ENCODE measurements around the gene DPYD.

DNA sequence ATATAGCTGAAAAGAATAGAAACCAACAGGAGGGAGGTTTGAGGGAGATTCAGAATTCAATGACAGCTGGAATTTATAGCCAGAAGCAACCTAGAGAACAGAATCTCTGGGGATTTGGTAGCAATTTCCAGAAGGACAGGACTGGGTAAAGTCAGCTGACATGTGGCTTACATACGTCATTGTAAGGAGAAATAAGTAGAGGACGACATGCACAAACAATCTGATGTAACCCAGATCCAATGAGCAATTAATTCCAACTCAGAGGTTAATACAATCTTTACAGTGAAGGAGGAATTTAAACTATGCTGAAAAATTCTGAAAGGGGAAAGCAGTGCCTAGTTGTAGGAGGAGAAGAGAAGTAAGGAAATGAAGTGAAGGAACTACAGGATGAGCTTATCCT lies 815.3 kb downstream of the DPYD start:
- TF ChIP-seq, protein P1, sequence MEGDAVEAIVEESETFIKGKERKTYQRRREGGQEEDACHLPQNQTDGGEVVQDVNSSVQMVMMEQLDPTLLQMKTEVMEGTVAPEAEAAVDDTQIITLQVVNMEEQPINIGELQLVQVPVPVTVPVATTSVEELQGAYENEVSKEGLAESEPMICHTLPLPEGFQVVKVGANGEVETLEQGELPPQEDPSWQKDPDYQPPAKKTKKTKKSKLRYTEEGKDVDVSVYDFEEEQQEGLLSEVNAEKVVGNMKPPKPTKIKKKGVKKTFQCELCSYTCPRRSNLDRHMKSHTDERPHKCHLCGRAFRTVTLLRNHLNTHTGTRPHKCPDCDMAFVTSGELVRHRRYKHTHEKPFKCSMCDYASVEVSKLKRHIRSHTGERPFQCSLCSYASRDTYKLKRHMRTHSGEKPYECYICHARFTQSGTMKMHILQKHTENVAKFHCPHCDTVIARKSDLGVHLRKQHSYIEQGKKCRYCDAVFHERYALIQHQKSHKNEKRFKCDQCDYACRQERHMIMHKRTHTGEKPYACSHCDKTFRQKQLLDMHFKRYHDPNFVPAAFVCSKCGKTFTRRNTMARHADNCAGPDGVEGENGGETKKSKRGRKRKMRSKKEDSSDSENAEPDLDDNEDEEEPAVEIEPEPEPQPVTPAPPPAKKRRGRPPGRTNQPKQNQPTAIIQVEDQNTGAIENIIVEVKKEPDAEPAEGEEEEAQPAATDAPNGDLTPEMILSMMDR (conservative IDR thresholded peaks at IDR 0.05 in 1 of 2, IDR thresholded peaks at IDR 0.05 in 1 of 2; ENCODE audit: extremely low read depth in 1 of 2, insufficient read depth in 1 of 2, low read depth in 1 of 2, low read length in 2 of 2) = no peak
- TF ChIP-seq EZH2 (IDR thresholded peaks at IDR 0.05; ENCODE audit: borderline replicate concordance, low read length) = no peak

All from mammary epithelial cell (primary cell).